ENCODE measurements around the gene FEN1. TPM values are rescaled to one million over a fixed set of nuclear protein-coding genes. Genes with fewer than 3 reads are reported as not detected.

Gene FEN1
- total and polyA plus RNA-seq, 2 of the 8 experiments (the other 6 are each of a cell fraction or from before 2014, with no cell fraction given) = 52.6 to 86.1 TPM

- Histone ChIP-seq H3K4me1 (replicated peaks in 1 of 4; ENCODE audit: control insufficient read depth in 3 of 4, insufficient read depth in 4 of 4, low read length in 3 of 4) (peaks cover 6 to 22% (median 10%) of the 10 kb centered on the region in 4 experiments), H2AFZ (ENCODE audit: low read length) (no peak overlapping the region), H2BK5ac (ENCODE audit: low read depth, low read length) (no peak overlapping the region), H3K23ac (ENCODE audit: insufficient read length) (no peak overlapping the region), H2BK15ac (ENCODE audit: low read length) (no peak overlapping the region), H3K36me3 (ENCODE audit: control insufficient read depth in 2 of 4, insufficient read depth in 4 of 4, low read length in 3 of 4) (peaks cover 0 to 3% (median 0%) of the 10 kb centered on the region in 4 experiments; a peak in 1 of 8 replicates), H3K14ac (ENCODE audit: insufficient read length) (no peak overlapping the region), H2BK20ac (ENCODE audit: low read length) (no peak overlapping the region), H4K8ac (ENCODE audit: extremely low read depth, insufficient read depth, low read length) (peak overlapping the region; percentile 35; the same call in 1 of the 2 replicates), H3K4me2 (ENCODE audit: insufficient read depth in 1 of 2, low read depth in 2 of 2, low read length in 2 of 2) (no peak overlapping the region), H4K91ac (replicated peaks; ENCODE audit: insufficient read length, low read length) (no peak overlapping the region), H3K27me3 (replicated peaks in 1 of 4; ENCODE audit: control insufficient read depth in 3 of 4, extremely low read depth in 1 of 4, insufficient read depth in 3 of 4, low read length in 3 of 4) (peaks cover 0 to 2% (median 0%) of the 10 kb centered on the region in 4 experiments; a peak in 3 of 7 replicates), H4K20me1 (replicated peaks in 1 of 2; ENCODE audit: control insufficient read depth in 1 of 2, insufficient read depth in 2 of 2, low read length in 2 of 2) (no peaks in the 10 kb centered on the region), H4K5ac (ENCODE audit: insufficient read length, low read depth, low read length) (no peak overlapping the region), H3K56ac (replicated peaks; ENCODE audit: insufficient read length, low read depth, low read length) (no peak overlapping the region), H3K18ac (ENCODE audit: extremely low read depth, low read length) (no peak overlapping the region), H3K23me2 (ENCODE audit: low read depth, low read length) (no peaks in the 10 kb centered on the region; the same call in 1 of the 2 replicates), H2BK120ac (replicated peaks; ENCODE audit: low read depth, low read length) (no peak overlapping the region), H3K4ac (replicated peaks; ENCODE audit: insufficient read length, low read depth, low read length) (no peak overlapping the region), H3K4me3 (ENCODE audit: extremely low read depth in 1 of 4, insufficient read depth in 2 of 4, low read depth in 3 of 4, low read length in 4 of 4) (no peak overlapping the region), H3K79me2 (ENCODE audit: control insufficient read depth in 1 of 2, insufficient read depth in 2 of 2, low read length in 2 of 2) (no peaks in the 10 kb centered on the region), H3K9me3 (ENCODE audit: insufficient read depth in 2 of 2, low read depth in 1 of 2, low read length in 1 of 2) (no peaks in the 10 kb centered on the region), H3K27ac (ENCODE audit: low read depth, low read length) (no peak overlapping the region), H2AK5ac (ENCODE audit: low read depth, low read length) (no peak overlapping the region), H3K9ac (replicated peaks in 1 of 4; ENCODE audit: extremely low read depth in 1 of 4, low read depth in 3 of 4, low read length in 3 of 4) (no peak overlapping the region), H2BK12ac (ENCODE audit: low read depth, low read length) (no peak overlapping the region), H3K79me1 (ENCODE audit: low read depth, low read length) (no peaks in the 10 kb centered on the region)
- ChIA-PET POLR2A (ENCODE audit: partially characterized antibody) (interaction anchor here (0.7 to 8.9 kb wide), 3 partner anchors 12 to 43 kb away, joined by 3 to 87 read pairs (median 4); partner anchors contain the start of genes FEN1 and TMEM258), CTCF (ENCODE audit: partially characterized antibody) (interaction anchor here (0.6 to 9.2 kb wide), 19 partner anchors 10 to 347 kb away, joined by 3 to 168 read pairs (median 7); partner anchors contain the start of genes FADS1, FEN1 and TMEM258)
- WGBS, 2 experiments (ENCODE audit: extremely low coverage in 1 of 2, insufficient coverage in 1 of 2, insufficient read length in 1 of 2, insufficient replicate concordance in 2 of 2, low coverage in 1 of 2, low lambda C conversion rate in 2 of 2, missing lambda C conversion rate in 1 of 2) = 86% methylated on average over 18 of the region's 19 CpGs; no CpG with 5 or more reads in 1 of the 2 experiments
- no peak for FAIRE-seq
- no peak for DNase-seq (ENCODE audit: low read depth in 1 of 2, low spot score in 2 of 2)
- TF ChIP-seq RXRA (IDR thresholded peaks at IDR 0.05; ENCODE audit: insufficient read depth, low read depth, low read length) (no peak), TEAD4 (IDR thresholded peaks at IDR 0.05; ENCODE audit: low read depth, low read length) (no peak), POLR2AphosphoS5 (IDR thresholded peaks at IDR 0.05; ENCODE audit: low read depth, low read length) (no peak), NRF1 (IDR thresholded peaks at IDR 0.05; ENCODE audit: low read depth, low read length) (no peak), SIX5 (IDR thresholded peaks at IDR 0.05; ENCODE audit: low read depth, low read length) (no peak), CBX8 (IDR thresholded peaks at IDR 0.05; ENCODE audit: borderline replicate concordance, low read depth, low read length) (no peak), ATF2 (IDR thresholded peaks at IDR 0.05; ENCODE audit: low read length) (no peak), E2F6 (IDR thresholded peaks at IDR 0.05) (no peak), JUND (IDR thresholded peaks at IDR 0.05; ENCODE audit: low read length) (no peak)
Measured at GRCh38 chr11:61746442-61747191, 46.1 kb upstream of the FEN1 start.
